SK-N-SH treated with all-trans-retinoic acid at 6 μM for 48 hours (cell line): ENCODE data around the gene ZGLP1.
"Not testable (repeated sequence)": the region's sequence is repeated elsewhere in the genome, so short reads cannot be mapped to it uniquely, and the experiment has no call there.

Source experiments
- ARNTL ChIP-seq: fragments of 450-650 bp; formaldehyde crosslinking; IDR thresholded peaks from 2 replicates; pipeline ENCODE4 v1.5.0; 2020; ENCODE audit warnings: low read depth, mild to moderate bottlenecking, moderate library complexity, borderline replicate concordance
- BACH2 ChIP-seq: fragments of 250-450 bp; sonication (Bioruptor Pico); IDR thresholded peaks from 2 replicates; pipeline ENCODE4 v1.9.0; 2021; ENCODE audit warnings: mild to moderate bottlenecking, borderline replicate concordance
- CREB5 ChIP-seq: fragments of 250-450 bp; sonication (Bioruptor Pico); IDR thresholded peaks from 2 replicates; pipeline ENCODE4 v1.5.1; 2020; ENCODE audit warnings: low read depth, mild to moderate bottlenecking, moderate library complexity
- CSDC2 ChIP-seq: fragments of 250-450 bp; sonication (Bioruptor Pico); IDR thresholded peaks from 2 replicates; pipeline ENCODE4 v1.5.0; 2020; ENCODE audit warnings: mild to moderate bottlenecking, moderate library complexity
- ESRRG ChIP-seq: fragments of 250-450 bp; sonication (Bioruptor Pico); IDR thresholded peaks from 2 replicates; pipeline ENCODE4 v1.6.1; 2021; ENCODE audit warnings: mild to moderate bottlenecking
- GLIS3 ChIP-seq: fragments of 250-450 bp; sonication (Bioruptor Pico); IDR thresholded peaks from 2 replicates; pipeline ENCODE4 v1.5.0; 2020; ENCODE audit warnings: mild to moderate bottlenecking, moderate library complexity
- PATZ1 ChIP-seq: fragments of 250-450 bp; sonication (Bioruptor Pico); IDR thresholded peaks from 2 replicates; pipeline ENCODE4 v1.8.0; 2020; ENCODE audit warnings: mild to moderate bottlenecking, moderate library complexity, borderline replicate concordance
- POU6F1 ChIP-seq: fragments of 250-450 bp; sonication (Bioruptor Pico); IDR thresholded peaks from 2 replicates; pipeline ENCODE4 v1.8.0; 2021; ENCODE audit warnings: low read depth, mild to moderate bottlenecking, moderate library complexity, borderline replicate concordance
- RARB ChIP-seq: fragments of 250-450 bp; sonication (Bioruptor Pico); IDR thresholded peaks from 2 replicates; pipeline ENCODE4 v1.8.0; 2021; ENCODE audit warnings: mild to moderate bottlenecking, moderate library complexity
- SNAI2 ChIP-seq: fragments of 250-450 bp; sonication (Bioruptor Pico); IDR thresholded peaks from 2 replicates; pipeline ENCODE4 v1.5.0; 2020; ENCODE audit warnings: mild to moderate bottlenecking, moderate library complexity
- TOX ChIP-seq: fragments of 250-450 bp; sonication (Bioruptor Pico); IDR thresholded peaks from 2 replicates; pipeline ENCODE4 v1.8.0; 2021; ENCODE audit warnings: mild to moderate bottlenecking, moderate library complexity, borderline replicate concordance
- TSHZ2 ChIP-seq: fragments of 250-450 bp; sonication (Bioruptor Pico); IDR thresholded peaks from 2 replicates; pipeline ENCODE4 v1.5.0; 2020; ENCODE audit warnings: mild to moderate bottlenecking, moderate library complexity
- ZFP3 ChIP-seq: fragments of 250-450 bp; sonication (Bioruptor Pico); IDR thresholded peaks from 2 replicates; pipeline ENCODE4 v1.5.0; 2020; ENCODE audit warnings: mild to moderate bottlenecking, moderate library complexity
- ZNF70 ChIP-seq: fragments of 450-650 bp; formaldehyde crosslinking; IDR thresholded peaks from 2 replicates; pipeline ENCODE4 v1.5.0; 2020; ENCODE audit warnings: mild to moderate bottlenecking, moderate library complexity

- not testable (repeated sequence) for TF ChIP-seq ZNF70 (CRISPR knock-in tag); TSHZ2 (CRISPR knock-in tag); ESRRG (CRISPR knock-in tag); PATZ1 (CRISPR knock-in tag); BACH2 (CRISPR knock-in tag); CSDC2 (CRISPR knock-in tag); SNAI2 (CRISPR knock-in tag); POU6F1; TOX; GLIS3 (CRISPR knock-in tag); CREB5 (CRISPR knock-in tag); ARNTL (CRISPR knock-in tag); RARB (CRISPR knock-in tag); ZFP3 (CRISPR knock-in tag)
These were observed 27.6 kb downstream of the ZGLP1 start for GRCh38 chr19:10282043-10282442.
